Activated CD4-positive, alpha-beta memory T cell treated with anti-CD3 and anti-CD28 coated beads, Interleukin-2, amount 10 ng/mL, durations not matched to agents 7 days and 5 days (primary cell): ENCODE data around the gene GUCA2A. TPM values are rescaled to one million over a fixed set of nuclear protein-coding genes. Genes with fewer than 3 reads are reported as not detected.

Experiments
- total RNA-seq, 2 experiments: library from RNA; stranded (reverse); gene quantifications; one replicate each; pipeline ENCODE4 v1.2.3, GENCODE V29; 2021

GUCA2A gene
- total RNA-seq, 2 experiments from 2014 or later = not detected

Other genes starting within 250 kb of the GUCA2A start
- gene HIVEP3, start 245.8 kb downstream of the GUCA2A start, total RNA-seq = 10 to 100 TPM; 27.8 to 28.8 TPM
- gene GUCA2B, start 11.3 kb downstream of the GUCA2A start, total RNA-seq = not detected
- gene FOXJ3, start 170.5 kb upstream of the GUCA2A start, total RNA-seq = 10 to 100 TPM; 44.9 to 47.1 TPM
- 1 to 10 TPM; 2.9 to 3.1 TPM for gene RIMKLA, start 216.0 kb upstream of the GUCA2A start, total RNA-seq